KMS-11 (cell line): ENCODE results near the gene SASS6.

Experiments used
- H2AFZ ChIP-seq: fragments of 200-600 bp; sonication (generic); 2 replicates; pipeline ENCODE4 v1.6.1; 2016; ENCODE audit warnings: antibody characterized with exemption, mixed run types, low read depth
- H3K27ac ChIP-seq: fragments of 200-600 bp; sonication (generic); 2 replicates; pipeline ENCODE4 v1.6.1; 2016; ENCODE audit warnings: mild to moderate bottlenecking, mixed run types
- H3K27me3 ChIP-seq: fragments of 200-600 bp; sonication (generic); 2 replicates; pipeline ENCODE4 v1.6.1; 2017; ENCODE audit warnings: mild to moderate bottlenecking, low read depth, mixed run types, moderate library complexity; ENCODE audit not compliant: insufficient read depth
- H3K36me3 ChIP-seq: fragments of 200-600 bp; sonication (generic); 2 replicates; pipeline ENCODE4 v1.6.1; 2017; ENCODE audit warnings: mild to moderate bottlenecking, mixed run types; ENCODE audit not compliant: insufficient read depth
- H3K4me1 ChIP-seq: fragments of 200-600 bp; sonication (generic); 2 replicates; pipeline ENCODE4 v1.6.1; 2016; ENCODE audit warnings: mild to moderate bottlenecking, low read depth, mixed run types; ENCODE audit not compliant: poor library complexity, severe bottlenecking
- H3K4me2 ChIP-seq: fragments of 200-600 bp; sonication (generic); 2 replicates; pipeline ENCODE4 v1.7.0; 2016; ENCODE audit warnings: mild to moderate bottlenecking, mixed run types
- H3K4me3 ChIP-seq: fragments of 200-600 bp; sonication (generic); IDR thresholded peaks from 2 replicates; pipeline ENCODE4 v1.6.1; 2017; ENCODE audit warnings: low read depth, low read length, mixed read lengths; ENCODE audit not compliant: insufficient read depth
- H3K79me2 ChIP-seq: fragments of 200-600 bp; sonication (generic); 2 replicates; pipeline ENCODE4 v1.6.1; 2016; ENCODE audit warnings: low read depth, mixed run types; ENCODE audit not compliant: insufficient read depth
- H3K9ac ChIP-seq: fragments of 200-600 bp; sonication (generic); 2 replicates; pipeline ENCODE4 v1.6.1; 2016; ENCODE audit warnings: mild to moderate bottlenecking, mixed run types
- H4K20me1 ChIP-seq: fragments of 200-600 bp; sonication (generic); 2 replicates; pipeline ENCODE4 v1.6.1; 2016; ENCODE audit warnings: mild to moderate bottlenecking, mixed run types; ENCODE audit not compliant: insufficient read depth
- CTCF ChIP-seq: fragments of 200-600 bp; sonication (generic); conservative IDR thresholded peaks from 2 replicates; pipeline ENCODE4 v1.6.1; 2017; ENCODE audit warnings: low read depth, mild to moderate bottlenecking, antibody characterized with exemption, low read length, moderate library complexity, mixed read lengths

The SASS6 gene

GRCh38 chr1:100141192-100141591 lies 8.5 kb upstream of the SASS6 start:
- Histone ChIP-seq H3K4me2 (no peak overlapping the region), H3K27ac (no peak overlapping the region), H3K27me3 (no peaks in the 10 kb centered on the region), H3K4me3 (no peak overlapping the region), H3K4me1 (no peaks in the 10 kb centered on the region), H4K20me1 (no peaks in the 10 kb centered on the region), H2AFZ (no peak overlapping the region), H3K79me2 (no peaks in the 10 kb centered on the region), H3K36me3 (0 out of 2 replicates have a peak, but pooled peaks cover 3% of the 10 kb centered on the region), H3K9ac (no peak overlapping the region)
- TF ChIP-seq CTCF, result no peak

- Histone ChIP-seq H3K4me1 (peaks cover 6% of the 10 kb centered on the region), H3K79me2 (peaks cover 7% of the 10 kb centered on the region; the same call in 1 of the 2 replicates), H4K20me1 (no peaks in the 10 kb centered on the region), H3K27me3 (no peaks in the 10 kb centered on the region), H3K27ac (no peak overlapping the region), H3K4me3 (no peak overlapping the region), H2AFZ (no peak overlapping the region), H3K9ac (no peak overlapping the region), H3K4me2 (no peak overlapping the region), H3K36me3 (0 out of 2 replicates have a peak, but pooled peaks cover 3% of the 10 kb centered on the region)
- no peak for TF ChIP-seq CTCF
Measured at GRCh38 chr1:100137602-100138001, 4.9 kb upstream of the SASS6 start.

GRCh38 chr1:100134872-100135271 lies 2.1 kb upstream of the SASS6 start:
- H2AFZ ChIP-seq, result no peak overlapping the region
- peaks cover 23% of the 10 kb centered on the region for H3K4me1 ChIP-seq
- H3K4me3 ChIP-seq, result no peak overlapping the region
- no peak overlapping the region for H3K27ac ChIP-seq
- no peak for TF ChIP-seq CTCF
- peaks cover 29% of the 10 kb centered on the region for H3K79me2 ChIP-seq
- H4K20me1 ChIP-seq, result no peaks in the 10 kb centered on the region
- no peaks in the 10 kb centered on the region for H3K27me3 ChIP-seq
- H3K36me3 ChIP-seq, result no peaks in the 10 kb centered on the region
- no peak overlapping the region for H3K4me2 ChIP-seq
- no peak overlapping the region for H3K9ac ChIP-seq

- Histone ChIP-seq H4K20me1 (no peaks in the 10 kb centered on the region), H3K27ac (no peak overlapping the region), H3K4me3 (peak overlapping the region; percentile 15), H2AFZ (no peak overlapping the region), H3K4me1 (peaks cover 30% of the 10 kb centered on the region), H3K9ac (no peak overlapping the region), H3K27me3 (no peaks in the 10 kb centered on the region), H3K36me3 (no peaks in the 10 kb centered on the region), H3K4me2 (peak overlapping the region; percentile 55), H3K79me2 (peaks cover 41% of the 10 kb centered on the region)
- no peak for TF ChIP-seq CTCF
Measured at GRCh38 chr1:100131623-100132022, 1.1 kb downstream of the SASS6 start.
